Neural crest cell (in vitro differentiated cells): ENCODE measurements around the gene CHMP6. TPM values are rescaled to one million over a fixed set of nuclear protein-coding genes. Genes with fewer than 3 reads are reported as not detected.

Source experiments
- DNase-seq: peaks from one replicate; pipeline ENCODE4 v3.0.0; 2021; ENCODE audit warnings: low read depth, mixed read lengths, low spot score
- H3K27ac Mint-ChIP-seq: one replicate; pipeline ENCODE4 v1.8.0; 2021; ENCODE audit warnings: mild to moderate bottlenecking, mixed read lengths; ENCODE audit not compliant: unreplicated experiment
- H3K27me3 Mint-ChIP-seq: 2 replicates; pipeline ENCODE4 v1.8.0; 2021; ENCODE audit warnings: low read depth, mild to moderate bottlenecking, mixed read lengths
- H3K36me3 Mint-ChIP-seq: 2 replicates; pipeline ENCODE4 v1.8.0; 2021; ENCODE audit warnings: low read depth, mild to moderate bottlenecking, mixed read lengths
- H3K4me1 Mint-ChIP-seq: 2 replicates; pipeline ENCODE4 v1.8.0; 2021; ENCODE audit warnings: mixed read lengths
- H3K4me3 Mint-ChIP-seq: one replicate; pipeline ENCODE4 v1.8.0; 2021; ENCODE audit warnings: mild to moderate bottlenecking, mixed read lengths
- H3K9me3 Mint-ChIP-seq: 2 replicates; pipeline ENCODE4 v1.8.0; 2021; ENCODE audit warnings: mixed read lengths
- CTCF ChIP-seq: fragments of 200-600 bp; sonication (generic); conservative IDR thresholded peaks from 2 replicates; pipeline ENCODE4 v1.5.0; 2021; ENCODE audit warnings: antibody characterized with exemption, mild to moderate bottlenecking
- total RNA-seq: library from RNA; stranded (reverse); gene quantifications from 2 replicates; pipeline ENCODE4 v1.2.1, GENCODE V29; 2021

Gene CHMP6
- total RNA-seq, 1 donor from 2014 or later: 32.7 TPM

- H3K4me3 Mint-ChIP-seq: no peak overlapping the region
- H3K4me1 Mint-ChIP-seq: peaks cover 43% of the 10 kb centered on the region
- no peak for TF ChIP-seq CTCF
- no peak for DNase-seq
- peak overlapping the region; percentile 89 for H3K27ac Mint-ChIP-seq
- no peaks in the 10 kb centered on the region for H3K9me3 Mint-ChIP-seq
- H3K36me3 Mint-ChIP-seq: no peaks in the 10 kb centered on the region
- no peaks in the 10 kb centered on the region for H3K27me3 Mint-ChIP-seq
Measured at GRCh38 chr17:81042606-81043005, 51.0 kb downstream of the CHMP6 start.

GRCh38 chr17:81043319-81043724 is 51.7 kb downstream of the CHMP6 start:
- Mint-ChIP-seq H3K27me3 (no peaks in the 10 kb centered on the region), H3K36me3 (no peaks in the 10 kb centered on the region), H3K4me1 (peaks cover 36% of the 10 kb centered on the region), H3K9me3 (no peaks in the 10 kb centered on the region), H3K27ac (peak overlapping the region; percentile 81), H3K4me3 (no peak overlapping the region)
- DNase-seq: no peak
- no peak for TF ChIP-seq CTCF

- Mint-ChIP-seq H3K27me3 (no peaks in the 10 kb centered on the region), H3K4me3 (no peak overlapping the region), H3K4me1 (peaks cover 36% of the 10 kb centered on the region), H3K36me3 (no peaks in the 10 kb centered on the region), H3K27ac (peak overlapping the region; percentile 81), H3K9me3 (no peaks in the 10 kb centered on the region)
- no peak for TF ChIP-seq CTCF
- DNase-seq: no peak
Measured at GRCh38 chr17:81043725-81044427, 52.2 kb downstream of the CHMP6 start.

GRCh38 chr17:81044428-81044763 is 52.8 kb downstream of the CHMP6 start:
- Mint-ChIP-seq H3K4me1 (peaks cover 35% of the 10 kb centered on the region), H3K27me3 (no peaks in the 10 kb centered on the region), H3K27ac (no peak overlapping the region), H3K9me3 (no peaks in the 10 kb centered on the region), H3K4me3 (peak overlapping the region; percentile 16), H3K36me3 (no peaks in the 10 kb centered on the region)
- DNase-seq: no peak
- no peak for TF ChIP-seq CTCF

GRCh38 chr17:81044764-81045589 is 53.3 kb downstream of the CHMP6 start:
- no peak for DNase-seq
- no peak for TF ChIP-seq CTCF
- Mint-ChIP-seq H3K36me3 (no peaks in the 10 kb centered on the region), H3K27me3 (no peaks in the 10 kb centered on the region), H3K9me3 (no peaks in the 10 kb centered on the region), H3K4me1 (peaks cover 34% of the 10 kb centered on the region), H3K27ac (peak overlapping the region; percentile 43), H3K4me3 (peak overlapping the region; percentile 16)
